H9 (cell line): ENCODE measurements around the gene ENPEP. TPM values are rescaled to one million over a fixed set of nuclear protein-coding genes. Genes with fewer than 3 reads are reported as not detected.

Experiments used
- DNase-seq: peaks from one replicate; pipeline ENCODE4 v3.0.0-alpha.2; 2017
- H2AFZ ChIP-seq: one replicate; pipeline ENCODE4 v1.6.1; 2013; ENCODE audit warnings: mild to moderate bottlenecking, low read length, control low read depth, moderate library complexity
- H2AK5ac ChIP-seq: 2 replicates; pipeline ENCODE4 v1.6.1; 2013; ENCODE audit warnings: low read length, control low read depth, mixed read lengths; ENCODE audit not compliant: insufficient read length
- H2BK120ac ChIP-seq: one replicate; pipeline ENCODE4 v1.6.1; 2013; ENCODE audit warnings: low read depth, mild to moderate bottlenecking, low read length, control low read depth, inconsistent platforms; ENCODE audit not compliant: poor library complexity, severe bottlenecking
- H2BK12ac ChIP-seq: 2 replicates; pipeline ENCODE4 v1.6.1; 2013; ENCODE audit warnings: low read length, control low read depth, mixed read lengths, low read depth; ENCODE audit not compliant: insufficient read length
- H2BK15ac ChIP-seq: 2 replicates; pipeline ENCODE4 v1.6.1; 2013; ENCODE audit warnings: low read depth, low read length, control low read depth
- H2BK20ac ChIP-seq: one replicate; pipeline ENCODE4 v1.6.1; 2013; ENCODE audit warnings: low read depth, mild to moderate bottlenecking, low read length, control low read depth, inconsistent platforms; ENCODE audit not compliant: poor library complexity, severe bottlenecking
- H2BK5ac ChIP-seq: 2 replicates; pipeline ENCODE4 v1.6.1; 2013; ENCODE audit warnings: low read length, control low read depth, mixed read lengths; ENCODE audit not compliant: insufficient read length
- H3K14ac ChIP-seq: 2 replicates; pipeline ENCODE4 v1.6.1; 2013; ENCODE audit warnings: low read length, control low read depth; ENCODE audit not compliant: insufficient read depth
- H3K18ac ChIP-seq: 2 replicates; pipeline ENCODE4 v1.6.1; 2013; ENCODE audit warnings: low read depth, mild to moderate bottlenecking, mixed read lengths, low read length, control low read depth; ENCODE audit not compliant: insufficient read length
- H3K23ac ChIP-seq: 2 replicates; pipeline ENCODE4 v1.6.1; 2013; ENCODE audit warnings: low read length, control low read depth, mixed read lengths, low read depth; ENCODE audit not compliant: insufficient read length
- H3K23me2 ChIP-seq: 2 replicates; pipeline ENCODE4 v1.6.1; 2013; ENCODE audit warnings: low read depth, mild to moderate bottlenecking, mixed read lengths, low read length, control low read depth; ENCODE audit not compliant: insufficient read length, poor library complexity, severe bottlenecking
- H3K27ac ChIP-seq: 2 replicates; pipeline ENCODE4 v1.5.1; 2013; ENCODE audit warnings: low read length, control low read depth, mixed read lengths, low read depth; ENCODE audit not compliant: insufficient read length
- H3K27me3 ChIP-seq: 2 replicates; pipeline ENCODE4 v1.6.1; 2013; ENCODE audit warnings: low read length, control low read depth, inconsistent platforms; ENCODE audit not compliant: insufficient read depth
- H3K4ac ChIP-seq: 2 replicates; pipeline ENCODE4 v1.6.1; 2013; ENCODE audit warnings: low read depth, mild to moderate bottlenecking, control low read depth, inconsistent platforms, low read length, moderate library complexity
- H3K4me1 ChIP-seq: 2 replicates; pipeline ENCODE4 v1.6.1; 2013; ENCODE audit warnings: low read length, control low read depth, inconsistent platforms; ENCODE audit not compliant: insufficient read depth
- H3K4me2 ChIP-seq: 2 replicates; pipeline ENCODE4 v1.6.1; 2013; ENCODE audit warnings: low read length, control low read depth, mixed read lengths; ENCODE audit not compliant: insufficient read length, insufficient read depth
- H3K56ac ChIP-seq: 2 replicates; pipeline ENCODE4 v1.6.1; 2013; ENCODE audit warnings: low read depth, mild to moderate bottlenecking, mixed read lengths, low read length, control low read depth; ENCODE audit not compliant: insufficient read length
- H3K79me1 ChIP-seq: 2 replicates; pipeline ENCODE4 v1.6.1; 2013; ENCODE audit warnings: low read depth, mild to moderate bottlenecking, moderate library complexity, low read length, control low read depth, inconsistent platforms; ENCODE audit not compliant: insufficient read depth, poor library complexity, severe bottlenecking
- H3K79me2 ChIP-seq: 2 replicates; pipeline ENCODE4 v1.6.1; 2013; ENCODE audit warnings: low read length, control low read depth, inconsistent platforms; ENCODE audit not compliant: insufficient read depth
- H3K9ac ChIP-seq: 2 replicates; pipeline ENCODE4 v1.6.1; 2013; ENCODE audit warnings: low read length, control low read depth, mixed read lengths; ENCODE audit not compliant: insufficient read length; ENCODE audit errors: extremely low read depth
- H3K9me3 ChIP-seq: one replicate; pipeline ENCODE4 v1.6.1; 2013; ENCODE audit warnings: low read depth, low read length, inconsistent platforms; ENCODE audit not compliant: control insufficient read depth
- H3T11ph ChIP-seq: one replicate; pipeline ENCODE4 v1.6.1; 2013; ENCODE audit warnings: mild to moderate bottlenecking, low read length, control low read depth, inconsistent platforms
- H4K20me1 ChIP-seq: one replicate; pipeline ENCODE4 v1.6.1; 2013; ENCODE audit not compliant: control insufficient read depth, insufficient read length, insufficient read depth
- H4K5ac ChIP-seq: 2 replicates; pipeline ENCODE4 v1.6.1; 2013; ENCODE audit warnings: low read depth, mild to moderate bottlenecking, mixed read lengths, low read length, control low read depth; ENCODE audit not compliant: insufficient read length
- H4K8ac ChIP-seq: replicated peaks from 2 replicates; pipeline ENCODE4 v1.6.1; 2013; ENCODE audit warnings: low read length, control low read depth, mixed read lengths, low read depth; ENCODE audit not compliant: insufficient read length
- H4K91ac ChIP-seq: 2 replicates; pipeline ENCODE4 v1.6.1; 2013; ENCODE audit warnings: low read depth, mild to moderate bottlenecking, moderate library complexity, mixed read lengths, low read length, control low read depth; ENCODE audit not compliant: insufficient read length
- H3K27ac Mint-ChIP-seq, 3 experiments: 2 replicates in 2 of 3; 3 replicates in 1 of 3; pipeline ENCODE4 v1.8.0; 2020 to 2021; ENCODE audit warnings: mixed read lengths in 3 of 3, mild to moderate bottlenecking in 1 of 3, moderate library complexity in 1 of 3
- H3K27me3 Mint-ChIP-seq: 2 replicates; pipeline ENCODE4 v1.8.0; 2021; ENCODE audit warnings: low read depth, mild to moderate bottlenecking, moderate library complexity, mixed read lengths
- H3K36me3 Mint-ChIP-seq, 3 experiments: 2 replicates in 2 of 3; 3 replicates in 1 of 3; pipeline ENCODE4 v1.8.0; 2020 to 2021; ENCODE audit warnings: low read depth in 3 of 3, mixed read lengths in 3 of 3; ENCODE audit not compliant: insufficient read depth in 1 of 3
- H3K4me1 Mint-ChIP-seq, 2 experiments: 2 replicates each; pipeline ENCODE4 v1.8.0; 2020; ENCODE audit warnings: mixed read lengths in 2 of 2
- H3K4me3 Mint-ChIP-seq, 2 experiments: 2 replicates in 1 of 2; 3 replicates in 1 of 2; pipeline ENCODE4 v1.8.0; 2020 to 2021; ENCODE audit warnings: mild to moderate bottlenecking in 2 of 2, mixed read lengths in 2 of 2, moderate library complexity in 1 of 2
- H3K9me3 Mint-ChIP-seq, 2 experiments: 2 replicates in 1 of 2; 3 replicates in 1 of 2; pipeline ENCODE4 v1.8.0; 2020; ENCODE audit warnings: mild to moderate bottlenecking in 2 of 2, mixed read lengths in 2 of 2, moderate library complexity in 1 of 2
- WGBS: extraction: QIAGEN DNeasy Blood & Tissue Kit; methylation state at CpG from one replicate; pipeline ENCODE4 v1.1.7; 2013; ENCODE audit warnings: missing lambda C conversion rate, low lambda C conversion rate, mixed read lengths; ENCODE audit not compliant: insufficient read length; ENCODE audit errors: extremely low coverage; 5-methylcytosine and 5-hydroxymethylcytosine counted together
- total RNA-seq: library from RNA; stranded (reverse); gene quantifications from 2 replicates; pipeline ENCODE4 v1.2.1, GENCODE V29; 2021
- TF ChIP-seq, protein P1 (sequence below): fragments of 200-600 bp; sonication (generic); conservative IDR thresholded peaks from 3 replicates; pipeline ENCODE4 v1.8.0; 2021; ENCODE audit warnings: antibody characterized with exemption, mild to moderate bottlenecking

Gene ENPEP
- total RNA-seq, 1 experiment from 2014 or later, result 0.44 TPM

DNA sequence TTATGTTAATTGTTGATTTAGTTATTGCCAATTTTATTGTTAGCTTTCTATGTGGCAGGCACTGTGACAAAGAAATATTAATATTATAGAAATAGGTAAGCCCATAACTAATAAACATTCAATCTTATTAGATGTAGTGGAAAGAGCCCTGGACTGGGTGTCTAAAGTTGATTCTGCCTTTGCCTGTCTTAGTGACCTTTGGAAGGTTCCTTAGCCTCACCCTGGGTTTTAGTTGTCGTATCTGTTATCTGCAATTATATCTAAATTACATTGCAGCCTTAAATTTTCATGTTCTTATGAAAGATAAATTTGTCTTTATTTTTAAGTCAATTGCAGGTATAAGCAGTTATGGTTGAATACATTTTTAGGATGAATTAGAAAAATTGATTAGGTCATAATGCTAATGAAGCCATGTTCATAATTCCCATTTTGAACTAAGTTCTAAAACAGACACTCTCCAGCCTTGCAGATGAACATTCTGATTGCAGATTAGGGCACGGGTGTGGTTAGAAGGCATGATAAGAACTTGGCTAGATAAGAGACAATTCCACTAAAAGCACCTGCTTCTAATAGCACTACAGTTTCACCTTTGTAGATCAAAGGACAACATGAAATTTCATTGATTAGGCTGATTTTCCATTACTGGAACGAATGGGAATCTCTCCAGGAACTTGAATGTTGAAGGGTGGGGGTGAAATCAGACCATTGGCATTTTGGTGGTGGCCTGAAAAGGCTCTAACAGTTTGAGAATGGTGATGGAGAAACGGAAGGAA, 17.3 kb upstream of the ENPEP start:
- H3K9me3 Mint-ChIP-seq, result no peaks in the 10 kb centered on the region
- Histone ChIP-seq H4K5ac (no peak overlapping the region), H3K23ac (no peak overlapping the region), H3K14ac (no peak overlapping the region), H3K9me3 (no peaks in the 10 kb centered on the region), H2AK5ac (no peak overlapping the region), H3K79me1 (no peaks in the 10 kb centered on the region), H2AFZ (no peak overlapping the region), H3K79me2 (no peaks in the 10 kb centered on the region), H2BK5ac (no peak overlapping the region), H3K23me2 (no peaks in the 10 kb centered on the region), H4K20me1 (no peaks in the 10 kb centered on the region), H3K18ac (no peak overlapping the region), H4K91ac (no peak overlapping the region), H2BK15ac (no peak overlapping the region), H3K4me1 (no peaks in the 10 kb centered on the region), H3K27me3 (no peaks in the 10 kb centered on the region), H2BK12ac (no peak overlapping the region), H3K9ac (no peak overlapping the region), H3T11ph (no peak overlapping the region), H2BK120ac (no peak overlapping the region), H3K4me2 (no peak overlapping the region), H4K8ac (no peak overlapping the region), H2BK20ac (no peak overlapping the region), H3K56ac (no peak overlapping the region), H3K4ac (no peak overlapping the region), H3K27ac (no peak overlapping the region)
- TF ChIP-seq, protein P1, sequence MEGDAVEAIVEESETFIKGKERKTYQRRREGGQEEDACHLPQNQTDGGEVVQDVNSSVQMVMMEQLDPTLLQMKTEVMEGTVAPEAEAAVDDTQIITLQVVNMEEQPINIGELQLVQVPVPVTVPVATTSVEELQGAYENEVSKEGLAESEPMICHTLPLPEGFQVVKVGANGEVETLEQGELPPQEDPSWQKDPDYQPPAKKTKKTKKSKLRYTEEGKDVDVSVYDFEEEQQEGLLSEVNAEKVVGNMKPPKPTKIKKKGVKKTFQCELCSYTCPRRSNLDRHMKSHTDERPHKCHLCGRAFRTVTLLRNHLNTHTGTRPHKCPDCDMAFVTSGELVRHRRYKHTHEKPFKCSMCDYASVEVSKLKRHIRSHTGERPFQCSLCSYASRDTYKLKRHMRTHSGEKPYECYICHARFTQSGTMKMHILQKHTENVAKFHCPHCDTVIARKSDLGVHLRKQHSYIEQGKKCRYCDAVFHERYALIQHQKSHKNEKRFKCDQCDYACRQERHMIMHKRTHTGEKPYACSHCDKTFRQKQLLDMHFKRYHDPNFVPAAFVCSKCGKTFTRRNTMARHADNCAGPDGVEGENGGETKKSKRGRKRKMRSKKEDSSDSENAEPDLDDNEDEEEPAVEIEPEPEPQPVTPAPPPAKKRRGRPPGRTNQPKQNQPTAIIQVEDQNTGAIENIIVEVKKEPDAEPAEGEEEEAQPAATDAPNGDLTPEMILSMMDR, result no peak
- H3K36me3 Mint-ChIP-seq, result no peaks in the 10 kb centered on the region
- WGBS, result no CpG with 5 or more reads among the region's 4 CpGs
- H3K4me1 Mint-ChIP-seq, result no peaks in the 10 kb centered on the region
- H3K4me3 Mint-ChIP-seq, result no peak overlapping the region
- peaks cover 11% of the 10 kb centered on the region for H3K27me3 Mint-ChIP-seq
- H3K27ac Mint-ChIP-seq, result no peak overlapping the region
- DNase-seq, result no peak
